22Rv1 (cell line): ENCODE results near the gene DAGLB.

ENCODE experiments used
- H3K27ac ChIP-seq: fragments of 450-650 bp; 2 replicates; pipeline ENCODE4 v1.5.1; 2017
- ZFX ChIP-seq: fragments of 450-650 bp; IDR thresholded peaks from 2 replicates; pipeline ENCODE4 v1.6.1; 2017; ENCODE audit warnings: antibody characterized with exemption, borderline replicate concordance
- TF ChIP-seq, protein P1 (sequence below): fragments of 450-650 bp; IDR thresholded peaks from 2 replicates; pipeline ENCODE4 v1.5.1; 2017; ENCODE audit warnings: mild to moderate bottlenecking

DAGLB gene, protein sequence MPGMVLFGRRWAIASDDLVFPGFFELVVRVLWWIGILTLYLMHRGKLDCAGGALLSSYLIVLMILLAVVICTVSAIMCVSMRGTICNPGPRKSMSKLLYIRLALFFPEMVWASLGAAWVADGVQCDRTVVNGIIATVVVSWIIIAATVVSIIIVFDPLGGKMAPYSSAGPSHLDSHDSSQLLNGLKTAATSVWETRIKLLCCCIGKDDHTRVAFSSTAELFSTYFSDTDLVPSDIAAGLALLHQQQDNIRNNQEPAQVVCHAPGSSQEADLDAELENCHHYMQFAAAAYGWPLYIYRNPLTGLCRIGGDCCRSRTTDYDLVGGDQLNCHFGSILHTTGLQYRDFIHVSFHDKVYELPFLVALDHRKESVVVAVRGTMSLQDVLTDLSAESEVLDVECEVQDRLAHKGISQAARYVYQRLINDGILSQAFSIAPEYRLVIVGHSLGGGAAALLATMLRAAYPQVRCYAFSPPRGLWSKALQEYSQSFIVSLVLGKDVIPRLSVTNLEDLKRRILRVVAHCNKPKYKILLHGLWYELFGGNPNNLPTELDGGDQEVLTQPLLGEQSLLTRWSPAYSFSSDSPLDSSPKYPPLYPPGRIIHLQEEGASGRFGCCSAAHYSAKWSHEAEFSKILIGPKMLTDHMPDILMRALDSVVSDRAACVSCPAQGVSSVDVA

DNA sequence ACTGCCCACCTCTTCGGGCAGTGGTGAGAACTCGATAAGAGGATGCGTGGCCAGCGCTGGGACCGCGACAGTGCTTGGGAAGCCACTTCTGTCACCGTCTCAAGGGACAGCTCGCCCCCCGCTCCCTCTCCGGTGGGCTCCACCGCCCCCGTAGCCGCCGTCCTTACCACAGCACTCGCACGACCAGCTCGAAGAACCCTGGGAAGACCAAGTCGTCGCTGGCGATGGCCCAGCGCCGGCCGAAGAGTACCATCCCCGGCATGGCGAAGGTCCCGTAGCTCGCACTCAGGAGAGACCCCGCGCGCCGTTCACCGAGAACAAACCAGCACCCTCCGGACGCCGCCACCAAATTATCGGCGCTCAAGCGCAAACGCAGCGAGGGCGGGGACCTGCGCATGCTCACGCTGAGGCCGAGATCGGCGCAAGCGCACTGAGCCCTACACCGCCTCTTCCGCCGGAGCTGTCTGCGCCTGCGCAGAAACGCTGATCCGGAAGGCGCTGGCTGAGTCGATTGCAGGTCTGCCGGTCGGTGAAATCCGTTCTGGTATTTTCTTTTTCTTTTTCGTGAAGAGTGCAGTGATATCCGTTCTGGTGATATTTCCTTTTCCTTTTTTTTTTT lies at the start of gene DAGLB:
Gene DAGLB, minus strand, starts transcription at position 374 of the 619 bp plus-strand sequence. Its CDS starts 112 bp downstream, at position 262.
- peak within 1 kb of the TSS; percentile 94 for H3K27ac ChIP-seq
- TF ChIP-seq, protein P1, sequence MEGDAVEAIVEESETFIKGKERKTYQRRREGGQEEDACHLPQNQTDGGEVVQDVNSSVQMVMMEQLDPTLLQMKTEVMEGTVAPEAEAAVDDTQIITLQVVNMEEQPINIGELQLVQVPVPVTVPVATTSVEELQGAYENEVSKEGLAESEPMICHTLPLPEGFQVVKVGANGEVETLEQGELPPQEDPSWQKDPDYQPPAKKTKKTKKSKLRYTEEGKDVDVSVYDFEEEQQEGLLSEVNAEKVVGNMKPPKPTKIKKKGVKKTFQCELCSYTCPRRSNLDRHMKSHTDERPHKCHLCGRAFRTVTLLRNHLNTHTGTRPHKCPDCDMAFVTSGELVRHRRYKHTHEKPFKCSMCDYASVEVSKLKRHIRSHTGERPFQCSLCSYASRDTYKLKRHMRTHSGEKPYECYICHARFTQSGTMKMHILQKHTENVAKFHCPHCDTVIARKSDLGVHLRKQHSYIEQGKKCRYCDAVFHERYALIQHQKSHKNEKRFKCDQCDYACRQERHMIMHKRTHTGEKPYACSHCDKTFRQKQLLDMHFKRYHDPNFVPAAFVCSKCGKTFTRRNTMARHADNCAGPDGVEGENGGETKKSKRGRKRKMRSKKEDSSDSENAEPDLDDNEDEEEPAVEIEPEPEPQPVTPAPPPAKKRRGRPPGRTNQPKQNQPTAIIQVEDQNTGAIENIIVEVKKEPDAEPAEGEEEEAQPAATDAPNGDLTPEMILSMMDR, result peak; percentile 18; the same call in 1 of the 2 replicates
- TF ChIP-seq ZFX, result no peak

DNA sequence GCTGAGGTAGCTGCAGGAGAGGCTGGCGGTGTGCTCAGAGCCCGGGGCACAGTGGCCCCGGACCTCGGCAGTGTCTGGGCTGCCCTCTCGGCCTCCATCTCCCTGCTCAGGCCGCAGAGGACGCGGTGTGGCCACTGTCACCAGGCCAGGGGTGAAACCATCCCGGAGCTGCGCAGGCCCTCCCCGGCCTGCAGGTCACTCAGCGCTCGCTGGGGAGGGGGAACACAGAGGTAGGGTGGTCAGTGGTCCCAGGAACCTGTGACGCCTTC lies 49.8 kb upstream of the DAGLB start:
- TF ChIP-seq, protein P1, result no peak
- no peak for TF ChIP-seq ZFX
- no peak overlapping the region for H3K27ac ChIP-seq

DNA sequence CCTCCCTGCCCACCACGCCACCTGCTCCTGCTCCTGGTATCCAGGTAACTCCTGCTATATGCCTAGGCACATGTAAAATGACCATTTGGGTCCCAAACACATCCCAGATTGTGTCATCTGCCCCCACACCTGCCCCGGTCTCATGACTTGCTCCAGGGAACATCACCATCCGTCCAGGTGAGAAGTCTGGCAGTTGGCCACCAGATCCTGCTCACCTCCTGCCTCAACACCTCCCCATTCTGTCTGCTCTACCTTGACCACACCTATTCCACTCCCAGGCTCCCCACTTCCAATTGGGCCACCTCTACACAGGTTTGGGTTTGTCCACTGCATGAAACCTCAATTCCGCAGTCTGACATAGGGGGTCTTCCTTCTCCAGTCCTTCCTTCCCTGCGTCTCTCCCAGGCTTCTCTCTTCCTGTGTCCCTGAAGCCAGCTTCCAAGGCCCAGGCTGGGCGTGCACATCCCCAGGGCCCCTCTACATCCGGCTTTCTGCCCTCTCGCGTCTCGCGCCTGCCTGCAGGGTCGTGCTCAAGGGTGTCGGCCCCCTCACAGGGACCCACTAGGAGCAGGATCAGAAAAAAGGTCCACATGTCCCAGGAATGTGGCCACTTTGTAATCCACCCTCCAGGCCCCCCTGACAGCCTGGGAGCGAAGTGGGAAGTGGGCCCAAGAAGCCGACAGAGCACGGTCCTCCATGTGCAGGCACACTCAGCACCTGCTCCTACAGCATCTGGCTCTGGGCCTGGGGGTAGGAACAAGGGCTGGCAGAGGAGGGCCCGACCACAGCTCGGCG lies 49.3 kb upstream of the DAGLB start:
- TF ChIP-seq, protein P1, result no peak
- TF ChIP-seq ZFX, result no peak

DNA sequence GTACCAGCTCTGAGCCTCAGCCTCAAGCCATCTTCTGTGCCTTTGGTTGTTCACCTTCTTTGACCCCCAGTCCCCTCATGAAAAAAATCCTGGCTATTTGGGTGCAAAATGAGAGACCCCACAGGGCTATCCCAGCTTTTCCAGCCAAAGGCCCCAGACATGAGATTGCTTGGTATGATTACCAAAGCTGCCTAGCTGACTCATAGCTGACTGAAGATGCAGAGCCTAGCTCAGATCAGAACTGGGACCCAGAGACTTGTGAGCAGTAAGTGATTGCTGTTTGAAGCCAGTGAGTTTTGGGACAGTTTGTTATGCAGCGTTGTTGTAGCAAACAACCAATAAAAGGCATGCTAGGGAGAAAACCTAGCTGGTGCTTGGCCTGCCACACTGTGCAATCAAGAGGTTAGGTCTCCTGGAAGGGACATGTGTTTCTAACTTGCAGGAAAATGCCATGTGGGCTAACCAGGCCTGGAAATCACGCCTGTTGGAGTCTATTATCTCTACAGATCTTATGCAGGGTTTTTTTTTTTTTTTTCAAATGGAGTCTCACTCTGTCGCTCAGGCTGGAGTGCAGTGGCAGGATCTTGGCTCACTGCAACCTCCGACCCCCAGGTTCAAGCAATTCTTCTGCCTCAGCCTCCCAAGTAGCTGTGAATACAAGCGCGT lies 48.0 kb upstream of the DAGLB start:
- TF ChIP-seq, protein P1, result no peak
- no peak for TF ChIP-seq ZFX
- H3K27ac ChIP-seq, result no peak overlapping the region

More for the DNA sequence above, 49.3 kb upstream of the DAGLB start:
- H3K27ac ChIP-seq, result no peak overlapping the region

DNA sequence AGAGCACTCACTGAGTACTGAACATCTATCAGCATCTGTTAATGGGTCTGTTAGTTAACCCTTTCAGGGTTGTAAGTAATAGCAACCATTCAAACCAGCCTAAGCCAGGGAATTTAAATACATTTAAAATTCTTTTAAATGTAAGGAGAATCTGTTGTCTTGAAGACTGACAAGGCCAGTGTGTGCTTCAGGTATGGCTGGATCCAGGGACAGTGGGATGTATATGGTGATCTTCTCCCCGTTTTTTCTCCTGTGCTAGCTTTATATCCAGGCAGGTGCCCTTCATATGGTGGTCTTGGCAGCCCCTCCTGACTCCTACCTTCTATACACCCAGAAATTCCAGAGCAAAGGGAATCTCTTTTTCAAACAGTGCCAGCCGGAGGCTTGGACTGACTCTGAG lies 46.6 kb upstream of the DAGLB start:
- H3K27ac ChIP-seq, result no peak overlapping the region

DNA sequence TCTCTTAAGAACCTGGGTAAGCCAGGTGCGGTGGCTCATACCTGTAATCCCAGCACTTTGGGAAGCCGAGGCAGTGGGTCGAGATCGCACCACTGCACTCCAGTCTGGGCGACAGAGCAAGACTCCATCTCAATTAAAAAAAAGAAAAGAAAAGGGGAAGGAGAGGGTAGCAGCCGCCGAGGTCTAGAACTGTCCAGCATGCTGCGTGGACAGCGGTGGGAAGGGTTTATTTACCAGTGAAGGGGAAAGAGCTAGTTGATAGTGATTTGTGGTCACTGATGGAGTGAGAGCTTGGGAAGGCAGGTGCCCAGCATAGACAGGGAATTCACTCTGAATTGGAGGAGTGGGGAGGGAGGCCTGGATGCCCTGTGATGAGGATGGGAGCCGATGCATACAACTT lies 43.4 kb upstream of the DAGLB start:
- no peak overlapping the region for H3K27ac ChIP-seq
- TF ChIP-seq, protein P1, result no peak
- TF ChIP-seq ZFX, result no peak

More for the DNA sequence above, 46.6 kb upstream of the DAGLB start:
- TF ChIP-seq ZFX, result no peak
- TF ChIP-seq, protein P1, result no peak
